M059J (cell line): ENCODE measurements around the gene ATP13A1. TPM values are rescaled to one million over a fixed set of nuclear protein-coding genes. Genes with fewer than 3 reads are reported as not detected.

Experiments
- DNase-seq: peaks from one replicate; pipeline ENCODE4 v3.0.0-alpha.2; 2012; ENCODE audit warnings: low read depth
- total RNA-seq: library from RNA; depleted of rRNA; stranded (reverse); fragments of >200 nt; shearing (Covaris generic); gene quantifications from 2 replicates; pipeline ENCODE4 v1.2.3, GENCODE V29; 2014

The ATP13A1 gene
- total RNA-seq, 1 experiment from 2014 or later, result 78.0 TPM

DNA sequence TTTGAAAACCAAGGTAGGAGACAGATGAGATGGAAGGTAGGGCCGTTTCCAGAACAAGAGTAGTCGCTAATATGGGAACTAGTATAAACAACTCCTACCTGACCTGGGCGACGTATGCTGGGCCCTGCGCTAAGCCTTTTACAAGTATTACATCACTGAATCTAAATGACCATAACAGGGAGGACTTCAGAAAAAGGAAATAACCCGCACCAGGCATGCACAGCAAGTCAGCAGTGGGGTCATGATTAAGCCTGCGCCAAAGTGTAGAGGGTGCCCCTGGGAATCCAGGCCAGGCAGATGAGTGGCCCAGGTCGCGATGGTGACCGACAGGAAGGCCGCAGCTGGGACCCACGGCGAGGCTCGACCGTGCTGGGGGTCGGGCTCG is 613 bp downstream of the ATP13A1 start:
- DNase-seq, result no peak

DNA sequence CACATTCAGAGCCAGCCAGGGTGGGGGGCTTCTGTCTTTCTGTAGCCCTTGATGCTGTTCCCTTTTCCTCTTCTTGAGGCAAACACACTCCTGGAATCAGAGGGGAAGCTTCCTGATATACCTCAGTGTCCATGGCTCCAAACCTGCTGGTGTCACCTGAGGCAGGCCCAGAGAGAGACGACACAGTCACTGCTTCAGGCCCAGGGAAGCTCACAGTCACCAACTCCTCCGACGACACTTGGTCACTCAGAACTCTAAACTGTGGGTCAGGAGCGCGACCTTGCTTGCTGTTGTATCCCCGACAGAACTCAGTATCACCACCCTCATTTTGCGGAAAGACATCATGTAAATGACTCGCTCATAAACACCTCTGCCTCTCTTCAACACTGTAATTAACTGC is 1.1 kb downstream of the ATP13A1 start:
- no peak for DNase-seq

DNA sequence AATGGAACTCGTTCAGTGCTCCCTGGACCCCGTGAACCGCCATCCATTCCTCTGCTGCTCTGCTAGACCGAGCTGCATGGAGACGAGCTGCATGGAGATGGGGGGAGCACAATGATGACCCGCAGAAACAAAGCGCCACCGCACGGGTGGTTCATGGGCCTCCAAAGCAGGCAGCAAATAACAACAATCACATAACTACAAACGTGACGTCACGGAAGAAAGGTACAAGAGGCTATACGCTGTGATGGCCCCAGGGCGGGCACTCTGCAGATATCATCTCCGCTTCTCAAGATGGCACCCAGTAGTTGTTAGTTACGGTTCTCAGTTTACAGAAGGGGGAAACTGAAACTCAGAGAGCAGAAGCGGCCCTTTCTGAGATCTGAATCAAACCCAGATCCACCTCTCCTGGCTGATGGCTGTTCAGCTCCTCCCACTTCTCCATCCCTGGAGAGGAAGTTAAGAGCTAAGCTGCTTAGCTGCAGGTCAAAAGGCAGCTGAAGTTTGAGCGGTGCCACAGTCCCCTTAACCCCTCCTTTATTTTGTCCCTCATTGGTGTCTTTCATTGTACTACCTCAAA is 1.7 kb downstream of the ATP13A1 start:
- no peak for DNase-seq

DNA sequence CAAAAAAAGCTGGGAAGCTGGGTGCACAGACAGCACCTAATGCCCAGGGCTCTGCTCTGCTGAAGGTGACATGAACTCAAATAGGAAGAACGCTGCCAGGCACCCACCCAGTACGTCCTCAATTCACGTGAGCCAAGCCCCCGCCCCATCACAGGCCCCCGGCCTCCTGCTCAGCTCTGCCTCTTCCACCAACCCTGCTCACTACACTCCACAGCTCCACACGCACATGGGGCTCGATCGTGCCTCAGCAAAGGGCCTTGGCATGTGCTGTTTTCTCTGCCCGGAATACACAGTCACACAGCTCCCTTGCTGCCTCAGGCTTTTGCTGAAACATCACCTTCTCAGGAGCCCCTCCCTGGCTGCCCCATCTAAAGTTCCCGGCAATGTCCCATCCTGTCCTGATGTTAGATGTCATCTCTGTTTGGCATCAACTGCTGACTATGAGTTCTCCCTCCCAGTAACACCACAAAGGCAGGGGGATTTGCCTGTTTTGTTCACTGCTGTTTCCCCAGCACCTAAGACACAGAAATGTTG is 2.3 kb downstream of the ATP13A1 start:
- DNase-seq, result no peak

DNA sequence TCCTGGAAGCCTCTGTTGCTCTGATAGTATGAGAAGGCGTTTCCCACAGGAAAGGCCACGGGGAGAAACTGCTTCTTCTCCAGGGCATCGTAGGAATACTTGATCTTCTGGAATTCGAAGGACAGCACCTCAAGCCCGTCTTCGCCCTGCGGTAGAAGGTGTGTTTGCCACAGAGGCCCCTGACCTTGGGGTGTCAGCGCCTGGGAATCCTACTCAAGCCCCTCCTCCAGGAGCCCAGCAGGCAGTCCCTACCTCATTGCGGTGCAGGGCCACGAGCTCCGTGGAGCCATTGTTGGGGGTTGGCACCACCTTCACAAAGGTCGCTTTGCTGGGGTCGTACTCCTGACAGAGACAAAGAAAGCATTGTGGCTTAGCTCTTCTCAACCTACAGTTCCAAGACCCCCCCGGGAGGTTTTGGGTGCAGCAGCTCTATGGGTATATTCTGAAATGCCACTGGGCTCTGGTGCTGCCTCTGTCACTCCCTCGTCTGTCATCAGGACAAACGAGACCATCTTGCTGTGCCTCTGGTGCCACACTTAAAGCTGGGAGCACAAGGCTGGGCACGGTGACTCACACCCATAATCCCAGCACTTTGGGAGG is 3.7 kb downstream of the ATP13A1 start:
- no peak for DNase-seq

DNA sequence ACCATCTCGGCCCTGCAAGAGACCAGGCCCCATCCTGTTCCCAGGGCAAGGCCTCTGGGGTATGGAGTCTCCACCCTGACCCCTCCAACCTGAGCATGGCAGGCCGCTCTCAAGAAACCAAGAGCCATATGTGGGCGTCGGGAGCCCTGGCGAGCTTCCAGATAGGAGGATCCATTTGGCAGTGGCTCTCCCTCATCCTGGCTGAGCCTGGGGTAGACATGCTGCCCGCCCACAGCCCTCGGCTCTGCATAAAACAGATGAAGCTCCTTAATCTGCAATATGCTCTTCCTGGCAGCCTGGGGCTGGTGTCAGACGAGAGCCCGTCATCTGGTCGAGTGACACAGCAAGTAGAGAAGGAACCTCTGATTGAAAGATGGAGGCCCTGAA is 6.1 kb downstream of the ATP13A1 start:
- DNase-seq, result no peak

DNA sequence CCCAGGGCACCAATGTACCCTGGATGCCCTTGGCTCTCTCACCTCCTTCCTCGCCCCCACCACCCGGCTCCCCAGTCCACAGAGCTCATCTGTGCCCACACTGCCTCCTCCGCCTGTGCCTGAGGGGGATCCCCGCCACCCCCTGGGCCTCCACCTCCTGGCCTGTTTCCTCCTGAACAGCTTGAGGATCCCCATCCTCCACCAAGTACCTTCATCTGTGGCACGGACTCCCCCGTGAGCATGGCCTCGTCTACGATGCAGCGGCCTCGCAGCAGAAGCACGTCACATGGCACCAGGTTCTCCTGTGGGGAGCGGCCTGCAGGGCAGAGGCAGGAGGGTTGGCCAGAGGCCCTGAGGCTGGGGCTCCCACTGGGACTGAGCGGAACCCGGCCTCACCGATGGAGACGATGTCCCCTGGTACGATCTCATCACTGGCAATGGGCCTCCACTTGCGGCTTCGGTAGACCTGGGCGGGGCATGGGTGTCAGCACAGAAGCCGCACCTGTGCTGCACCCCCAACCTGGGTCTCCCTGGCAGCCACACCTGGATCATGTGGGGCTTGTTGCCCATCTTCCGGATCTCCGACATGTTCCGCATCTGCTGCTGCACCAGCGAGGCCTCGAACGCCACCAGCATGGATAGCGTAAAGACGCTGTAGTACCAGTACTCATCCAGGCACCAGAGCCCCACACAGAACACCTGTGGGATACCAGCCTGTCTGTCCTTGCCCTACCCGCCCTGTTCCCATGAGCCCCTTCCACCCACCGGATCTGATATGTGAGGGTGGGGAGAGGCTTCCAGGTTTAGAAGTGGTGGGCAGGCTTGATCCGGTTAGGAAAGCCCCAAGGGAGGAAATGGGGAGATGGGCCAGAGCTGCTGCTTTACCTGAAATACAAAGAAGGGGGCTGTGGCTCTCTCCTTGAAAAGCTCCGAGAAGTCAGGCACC is 6.8 kb downstream of the ATP13A1 start:
- DNase-seq, result no peak

DNA sequence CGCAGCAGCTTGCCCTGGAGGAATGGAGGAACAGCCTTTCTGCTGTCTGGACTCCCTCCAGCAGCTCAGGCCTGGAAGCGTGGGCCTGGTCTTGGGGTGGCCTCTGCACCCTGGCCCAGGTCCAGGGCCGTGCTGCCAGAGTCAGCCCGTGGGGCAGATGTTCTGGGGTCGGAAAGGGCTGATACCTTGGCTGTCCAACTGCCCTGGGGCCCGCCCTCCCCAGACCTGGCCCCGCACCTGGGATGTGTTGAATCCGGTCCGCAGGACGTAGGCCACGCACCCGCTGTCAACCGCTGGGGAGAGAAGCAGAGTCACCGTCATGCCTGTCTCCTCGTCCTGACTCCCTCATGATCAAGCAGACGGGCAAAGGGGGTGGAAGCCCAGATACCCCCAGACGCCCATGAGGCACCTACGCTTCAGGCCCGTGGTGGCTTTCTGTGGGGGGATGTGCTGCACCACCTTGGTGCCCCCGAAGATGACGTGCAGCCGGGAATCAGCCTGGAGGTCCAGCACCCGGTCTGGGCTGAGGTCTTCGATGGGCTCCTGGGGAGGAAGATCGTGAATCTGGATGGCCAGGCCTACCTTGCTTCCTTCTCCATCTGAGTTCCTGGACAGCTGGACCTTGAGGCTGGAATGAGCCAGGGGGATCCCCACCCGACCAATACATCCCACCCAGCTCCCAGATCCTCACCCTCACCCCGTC is 7.7 kb downstream of the ATP13A1 start:
- DNase-seq, result no peak

DNA sequence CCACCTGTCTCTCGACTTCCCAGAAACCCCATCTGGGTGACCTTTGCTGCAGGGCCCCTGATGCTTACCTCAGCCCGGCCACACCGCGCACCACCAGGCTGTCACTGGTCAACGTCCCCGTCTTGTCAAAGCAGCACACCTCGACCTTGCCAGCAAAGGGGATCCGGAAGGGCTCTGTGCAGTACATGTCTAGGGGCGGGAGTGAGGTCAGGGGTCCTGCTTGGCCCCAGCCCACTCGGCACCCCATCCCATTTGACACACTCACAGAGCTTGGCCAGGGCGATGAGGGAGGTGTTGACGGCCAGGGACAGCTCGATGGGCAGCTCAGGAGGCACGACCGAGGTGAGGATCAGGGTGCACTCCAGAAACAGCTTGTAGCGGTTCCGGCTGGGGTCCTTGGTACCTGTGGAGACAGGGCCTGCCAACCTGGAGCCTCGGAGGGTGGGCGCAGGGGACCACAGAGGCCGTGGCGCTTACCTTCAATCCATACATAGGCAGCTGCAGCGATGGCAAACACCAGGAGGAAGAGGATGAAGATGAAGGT is 8.4 kb downstream of the ATP13A1 start:
- no peak for DNase-seq

DNA sequence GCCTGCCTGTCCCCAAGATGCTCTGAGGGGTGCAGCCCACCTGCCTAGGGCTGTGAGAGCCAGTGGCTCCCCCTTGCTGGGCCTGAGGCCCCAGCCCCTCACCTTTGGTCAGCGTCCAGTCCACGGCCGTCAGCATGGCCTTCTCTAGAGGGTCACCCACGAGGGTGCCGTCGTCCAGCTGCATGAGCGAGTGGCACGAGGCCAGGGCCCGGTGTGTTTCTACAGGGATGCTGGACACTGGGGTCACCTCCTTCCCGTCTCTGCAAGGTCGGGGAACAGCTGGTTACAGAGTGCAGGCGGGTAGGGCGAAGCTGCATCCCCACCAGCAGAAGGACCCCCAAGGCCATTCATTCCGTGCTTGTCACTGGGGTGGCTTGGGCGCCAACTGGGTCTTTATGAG is 9.0 kb downstream of the ATP13A1 start:
- DNase-seq, result no peak

DNA sequence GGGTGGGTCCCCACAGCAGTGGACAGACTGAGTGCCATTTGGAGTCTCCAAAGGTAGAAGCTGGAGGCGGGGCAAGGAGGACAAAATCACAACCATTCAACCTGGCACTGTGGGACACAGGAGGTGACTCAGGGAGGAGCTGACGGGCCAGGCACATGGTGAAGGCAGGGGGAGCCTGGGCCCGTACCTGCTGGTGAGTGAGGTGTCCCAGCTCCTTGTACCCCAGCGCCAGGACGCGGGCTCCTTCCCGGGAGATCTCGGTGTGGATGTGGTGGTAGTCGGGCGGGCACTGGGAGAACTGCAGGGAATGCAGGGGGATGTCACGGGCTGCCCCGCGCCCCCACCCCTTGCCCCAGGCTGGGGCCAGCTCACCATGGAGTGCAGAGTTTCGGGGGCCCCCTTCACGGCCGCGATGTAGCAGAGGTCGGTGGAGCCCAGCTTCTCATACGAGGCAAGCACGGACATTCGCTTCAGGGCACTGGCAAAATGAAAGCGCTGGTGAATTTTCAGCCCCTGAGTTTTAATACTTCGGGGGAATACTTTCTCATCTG is 9.8 kb downstream of the ATP13A1 start:
- DNase-seq, result no peak

DNA sequence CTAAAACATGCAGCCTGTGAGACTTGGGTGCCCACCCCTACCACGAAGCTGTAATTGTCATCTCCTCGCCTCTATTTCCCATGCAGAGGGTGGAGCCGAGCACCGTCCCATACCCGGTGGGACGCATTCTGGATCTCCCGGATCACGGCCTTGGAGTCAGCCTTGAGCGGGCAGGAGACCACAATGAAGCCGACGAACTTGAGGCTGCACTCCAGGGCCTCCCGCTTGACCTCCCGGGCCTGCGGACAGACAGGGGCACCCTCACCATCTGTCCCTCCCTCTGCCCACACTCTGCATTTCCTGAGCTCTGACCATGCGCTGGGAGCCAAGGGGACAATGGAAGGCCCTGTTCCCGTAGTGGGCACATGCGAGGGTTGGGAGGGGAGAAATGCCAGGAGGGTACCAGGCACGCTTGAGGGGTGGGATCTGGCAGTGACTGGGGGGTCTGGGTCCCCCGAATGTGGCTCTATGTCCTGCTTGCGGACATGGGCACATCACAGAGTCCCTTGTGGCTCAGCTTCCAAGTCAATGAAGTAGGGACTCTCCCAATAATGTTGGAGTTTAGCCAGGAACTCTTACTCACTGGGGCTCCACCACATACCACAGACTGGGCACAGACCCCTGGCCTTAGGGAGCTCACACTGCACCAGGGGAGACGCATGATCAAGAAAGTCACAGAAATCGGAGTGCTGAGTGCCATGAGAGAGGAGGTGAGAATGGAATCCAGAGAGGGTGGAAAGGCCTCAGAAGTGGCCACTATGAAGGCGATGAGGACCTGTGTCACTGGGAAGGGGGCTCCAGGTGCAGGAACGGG is 10.8 kb downstream of the ATP13A1 start:
- peak; percentile 57 for DNase-seq

DNA sequence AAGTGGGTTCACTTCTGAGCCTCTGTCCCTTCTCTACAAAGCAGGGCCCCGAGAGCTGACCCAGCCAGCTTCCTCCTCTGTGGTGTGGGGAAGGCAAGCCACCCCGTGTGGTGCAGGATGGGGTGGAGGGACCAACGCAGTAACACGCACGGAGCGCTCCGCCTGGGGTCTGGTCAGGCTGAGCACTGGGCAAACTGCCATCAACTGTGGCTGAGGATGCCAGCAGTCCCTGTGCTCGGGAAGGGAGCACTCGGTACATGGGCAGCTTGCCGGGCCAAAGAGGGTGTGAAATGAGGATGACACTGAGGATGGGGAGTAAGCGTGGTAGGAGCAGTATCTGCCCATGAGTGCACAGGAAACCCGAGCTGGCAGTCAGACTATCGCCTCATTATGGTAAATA is 12.4 kb downstream of the ATP13A1 start:
- DNase-seq, result no peak

DNA sequence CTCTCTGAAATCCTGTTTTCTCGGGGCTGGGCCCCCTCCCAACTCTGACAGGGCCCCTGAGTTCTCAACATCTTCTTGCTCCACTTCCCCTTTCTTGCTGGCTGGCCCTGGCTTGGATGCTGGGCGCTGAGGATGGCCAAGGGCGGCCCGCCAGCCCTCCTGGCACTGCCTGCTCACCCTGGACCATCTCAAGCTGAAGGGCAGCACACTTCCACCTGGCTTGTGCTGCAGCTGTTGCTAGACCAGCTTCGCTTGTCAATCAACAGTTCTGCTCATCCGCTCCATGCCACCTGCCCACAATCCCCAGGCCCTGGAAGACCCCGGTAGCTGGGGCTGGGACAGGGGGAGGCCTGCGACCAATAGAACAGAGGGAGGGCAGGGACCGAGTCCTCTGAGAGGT is 13.1 kb downstream of the ATP13A1 start:
- DNase-seq, result no peak

DNA sequence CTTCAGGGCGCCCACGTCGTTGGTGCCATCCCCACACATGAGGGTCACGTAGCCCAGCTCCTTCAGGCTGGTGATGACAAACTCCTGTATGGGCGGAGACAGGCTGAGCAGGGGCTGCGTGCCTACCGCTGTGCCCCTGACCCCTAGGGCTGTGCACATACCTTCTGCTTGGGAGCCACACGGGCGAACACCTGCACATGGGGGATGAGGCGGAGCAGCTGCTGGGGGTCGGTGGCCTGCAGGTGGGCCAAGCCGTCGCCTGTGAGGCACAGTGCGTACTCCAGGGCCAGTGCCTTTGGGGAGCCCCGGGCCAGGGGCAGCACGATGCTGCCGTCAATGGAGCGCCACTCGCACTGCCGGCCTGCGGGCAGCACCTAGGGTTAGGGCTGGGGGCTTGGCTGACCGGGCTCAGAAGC is 13.9 kb downstream of the ATP13A1 start:
- DNase-seq, result no peak

DNA sequence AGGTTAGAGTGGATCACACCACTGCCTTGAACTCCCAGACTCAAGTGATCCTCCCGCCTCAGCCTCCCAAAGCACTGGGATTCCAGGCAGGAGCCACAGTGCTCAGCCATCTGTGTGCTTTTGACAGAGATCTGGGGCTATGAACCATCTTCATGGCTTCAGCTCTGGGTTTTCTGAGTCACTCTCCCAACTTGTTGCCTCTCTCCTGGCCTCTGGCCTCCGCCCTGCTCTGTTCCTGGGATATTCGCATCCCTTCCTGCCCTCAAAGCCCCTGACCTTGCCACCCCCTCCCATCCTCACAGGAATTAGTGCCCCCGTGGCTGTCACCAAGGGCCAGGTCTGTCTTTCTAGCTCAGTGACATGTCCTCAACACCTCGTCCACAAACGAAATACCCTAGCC is 14.3 kb downstream of the ATP13A1 start:
- no peak for DNase-seq

DNA sequence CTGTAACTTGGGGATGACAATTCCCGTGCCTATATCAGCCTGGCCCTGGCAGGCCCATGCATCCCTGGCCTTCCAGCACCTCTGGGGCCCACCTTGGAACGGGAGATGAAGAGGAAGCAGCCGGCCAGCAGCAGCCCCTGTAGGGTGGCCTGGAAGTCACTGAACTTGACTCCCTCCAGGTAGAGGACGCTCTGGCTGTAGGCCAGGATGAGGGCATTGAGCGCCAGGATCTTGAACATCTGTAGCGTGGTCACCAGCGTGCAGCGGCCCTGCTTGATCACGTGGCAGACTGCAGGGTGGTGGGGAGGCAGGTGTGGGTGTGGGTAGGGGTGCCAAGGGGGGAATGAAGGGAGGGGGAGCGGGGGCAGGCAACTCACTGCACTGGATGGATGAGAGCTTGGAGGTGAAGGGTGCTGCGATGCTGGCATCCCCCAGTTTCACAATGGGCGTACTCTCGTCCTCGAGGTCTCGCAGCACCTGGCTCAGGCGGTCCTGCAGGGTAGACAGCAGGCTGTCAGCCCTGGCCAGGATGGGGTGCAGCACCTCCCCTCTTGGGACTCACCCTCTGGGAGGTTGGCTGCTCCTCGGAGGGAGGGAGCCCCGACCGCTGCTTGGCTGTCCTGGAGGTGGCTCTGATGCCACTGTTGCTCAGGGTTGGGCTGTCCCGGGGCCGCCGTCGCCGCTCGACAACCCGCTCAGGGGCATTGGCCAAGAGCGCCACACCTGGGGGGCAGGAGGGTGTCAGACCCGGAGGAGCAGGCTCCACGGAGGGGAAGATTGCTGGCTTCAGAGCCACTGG is 16.2 kb downstream of the ATP13A1 start:
- no peak for DNase-seq

DNA sequence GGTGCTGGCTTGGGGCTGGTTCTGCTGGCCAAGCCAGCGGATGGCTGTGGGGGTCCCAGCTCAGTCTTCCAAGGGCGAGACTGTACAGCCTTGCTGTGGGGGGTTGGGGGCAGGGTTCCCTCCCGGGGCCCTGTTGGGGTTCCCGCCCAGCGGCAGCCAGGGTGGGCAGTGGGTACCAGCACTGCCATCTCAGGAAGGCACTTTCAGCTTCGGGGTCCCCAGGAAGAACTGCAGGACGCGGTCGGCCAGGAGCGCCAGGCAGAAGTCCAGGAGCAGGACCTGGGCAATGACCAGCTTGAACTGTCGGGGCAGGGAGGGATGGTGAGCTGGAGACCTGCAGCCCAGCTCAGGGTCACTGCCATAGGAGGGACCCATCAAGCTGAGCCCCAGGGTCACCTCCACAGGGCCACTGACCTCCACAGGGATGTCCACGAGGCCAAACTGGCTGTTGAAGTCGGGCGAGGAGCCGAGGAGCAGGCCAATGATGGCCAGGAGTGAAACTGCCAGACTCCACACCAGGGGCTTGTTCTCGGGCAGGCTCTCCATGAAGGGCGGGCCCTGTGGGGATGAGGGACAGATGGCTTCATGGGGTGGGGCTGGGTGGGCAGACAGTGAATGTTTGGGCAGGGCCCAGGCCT is 18.1 kb downstream of the ATP13A1 start:
- no peak for DNase-seq

DNA sequence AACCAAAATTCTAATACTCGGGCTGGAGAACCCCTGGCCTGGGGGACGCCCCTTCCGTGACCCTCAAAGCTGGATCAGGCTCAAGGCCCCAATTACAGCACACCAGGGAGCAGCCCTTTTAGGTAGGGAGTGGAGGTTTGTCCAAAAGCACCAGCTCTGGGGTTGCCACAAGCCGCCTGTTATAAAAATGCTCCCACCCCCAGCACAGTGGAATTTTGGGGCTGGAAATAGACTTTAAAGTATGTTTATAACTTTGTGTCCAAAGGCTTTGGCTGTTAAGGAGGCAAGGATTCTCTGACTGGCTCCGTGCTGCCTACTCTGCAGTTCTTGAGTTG is 19.5 kb downstream of the ATP13A1 start:
- DNase-seq, result no peak
